Putamen (tissue), 1 donor: ENCODE measurements around the gene SLC5A2.
"Not testable (repeated sequence)": the region's sequence is repeated elsewhere in the genome, so short reads cannot be mapped to it uniquely, and the experiment has no call there.

Experiments used
- DNase-seq: peaks from one replicate; pipeline ENCODE4 v3.0.0-alpha.2; 2016; ENCODE audit warnings: low spot score

Gene SLC5A2

GRCh38 chr16:31483081-31483480 lies at the start of gene SLC5A2:
SLC5A2 (plus strand) TSS chr16:31483123; CDS start chr16:31483137, 14 bp downstream.
- no peak for DNase-seq

- no peak for DNase-seq
Measured at GRCh38 chr16:31435341-31436220, 47.3 kb upstream of the SLC5A2 start.

GRCh38 chr16:31436221-31437045 lies 46.5 kb upstream of the SLC5A2 start:
- no peak for DNase-seq

- DNase-seq = no peak
Measured at GRCh38 chr16:31438414-31438813, 44.5 kb upstream of the SLC5A2 start.

GRCh38 chr16:31439023-31439422 lies 43.9 kb upstream of the SLC5A2 start:
- not testable (repeated sequence) for DNase-seq

GRCh38 chr16:31439519-31439918 lies 43.4 kb upstream of the SLC5A2 start:
- no peak for DNase-seq

GRCh38 chr16:31440516-31441184 lies 42.3 kb upstream of the SLC5A2 start:
- DNase-seq = no peak

- no peak for DNase-seq
Measured at GRCh38 chr16:31441956-31442355, 41.0 kb upstream of the SLC5A2 start.

GRCh38 chr16:31445931-31446330 lies 37.0 kb upstream of the SLC5A2 start:
- not testable (repeated sequence) for DNase-seq

- DNase-seq = no peak
Measured at GRCh38 chr16:31451201-31451600, 31.7 kb upstream of the SLC5A2 start.

- DNase-seq = no peak
Measured at GRCh38 chr16:31451681-31452351, 31.1 kb upstream of the SLC5A2 start.

- no peak for DNase-seq
Measured at GRCh38 chr16:31452631-31453106, 30.3 kb upstream of the SLC5A2 start.

GRCh38 chr16:31453255-31454204 lies 29.4 kb upstream of the SLC5A2 start:
- DNase-seq = no peak

- no peak for DNase-seq
Measured at GRCh38 chr16:31455601-31456314, 27.2 kb upstream of the SLC5A2 start.

GRCh38 chr16:31456988-31457360 lies 25.9 kb upstream of the SLC5A2 start:
- no peak for DNase-seq

- no peak for DNase-seq
Measured at GRCh38 chr16:31458073-31458843, 24.7 kb upstream of the SLC5A2 start.

GRCh38 chr16:31458844-31459686 lies 23.9 kb upstream of the SLC5A2 start, which contains the start of gene ARMC5:
ARMC5 (plus strand) TSS chr16:31459501; CDS start chr16:31459525, 24 bp downstream.
- DNase-seq = peak; percentile 99
